Spleen (tissue), 11 donors: ENCODE results near the gene C1orf52. TPM values are rescaled to one million over a fixed set of nuclear protein-coding genes. Genes with fewer than 3 reads are reported as not detected.
A peak's percentile ranks its signal among the peaks of the same experiment; 100 is the strongest.

Experiments
- DNase-seq: peaks from one replicate; pipeline ENCODE4 v3.0.0-alpha.2; 2020
- H3K27ac ChIP-seq, 8 donors: fragments of 200-600 bp; sonication (generic) in 7 of 8; 1 replicate in 4 of 8; 2 replicates in 4 of 8; pipeline versions ENCODE4 v1.5.0 to v1.8.0; 2016 to 2021; ENCODE audit warnings: inconsistent platforms in 4 of 8, mild to moderate bottlenecking in 4 of 8, moderate library complexity in 1 of 8
- H3K27me3 ChIP-seq, 7 donors: fragments of 200-600 bp; sonication (generic) in 6 of 7; replicated peaks in 1 of 7; 1 replicate in 4 of 7; 2 replicates in 3 of 7; pipeline versions ENCODE4 v1.5.0 to v1.8.0; 2016 to 2021; ENCODE audit warnings: inconsistent platforms in 3 of 7, mild to moderate bottlenecking in 1 of 7
- H3K36me3 ChIP-seq, 6 donors: fragments of 200-600 bp; sonication (generic) in 5 of 6; 1 replicate in 4 of 6; 2 replicates in 2 of 6; pipeline versions ENCODE4 v1.5.0 to v1.8.0; 2016 to 2021; ENCODE audit warnings: inconsistent platforms in 2 of 6
- H3K4me1 ChIP-seq, 6 donors: fragments of 200-600 bp; sonication (generic) in 5 of 6; 1 replicate in 3 of 6; 2 replicates in 3 of 6; pipeline versions ENCODE4 v1.5.0 to v1.8.0; 2016 to 2021; ENCODE audit warnings: inconsistent platforms in 3 of 6
- H3K4me3 ChIP-seq, 8 donors: fragments of 200-600 bp; sonication (generic) in 7 of 8; 1 replicate in 4 of 8; 2 replicates in 4 of 8; pipeline versions ENCODE4 v1.5.0 to v1.8.0; 2016 to 2021; ENCODE audit warnings: inconsistent platforms in 4 of 8, mild to moderate bottlenecking in 4 of 8, moderate library complexity in 2 of 8
- H3K9me3 ChIP-seq, 8 donors: fragments of 200-600 bp; sonication (generic) in 7 of 8; 1 replicate in 4 of 8; 2 replicates in 4 of 8; pipeline versions ENCODE4 v1.5.0 to v1.8.0; 2016 to 2021; ENCODE audit warnings: inconsistent platforms in 4 of 8
- CTCF ChIP-seq, 11 experiments: fragments of 200-600 bp in 7 of 11; fragments of 450-650 bp in 4 of 11; sonication (generic) in 4 of 11; IDR thresholded peaks in 8 of 11; conservative IDR thresholded peaks in 3 of 11; 1 replicate in 7 of 11; 2 replicates in 4 of 11; pipeline versions ENCODE4 v1.4.0 to v1.8.0; 2016 to 2021; ENCODE audit warnings: antibody characterized with exemption in 11 of 11, inconsistent platforms in 4 of 11, mild to moderate bottlenecking in 1 of 11
- POLR2A ChIP-seq, 3 donors: fragments of 450-650 bp; IDR thresholded peaks; one replicate each; pipeline ENCODE4 v1.5.1; 2017; ENCODE audit warnings: antibody characterized with exemption in 3 of 3, mild to moderate bottlenecking in 1 of 3
- POLR2AphosphoS5 ChIP-seq, 3 donors: sonication (generic); formaldehyde crosslinking; IDR thresholded peaks; one replicate each; pipeline ENCODE4 v1.5.1; 2017; ENCODE audit warnings: antibody characterized with exemption in 3 of 3
- WGBS, 5 donors: extraction: QIAGEN DNeasy Blood & Tissue Kit in 3 of 5; methylation state at CpG; one replicate each; pipeline versions ENCODE4 v1.1.5 to v1.1.7; 2013 to 2018; 5-methylcytosine and 5-hydroxymethylcytosine counted together
- intact Hi-C: fragments of 100-400 bp; cut with DNase I; formaldehyde crosslinking; loops from one replicate; pipeline ENCODE4 v1.15.0; 2023; ENCODE audit warnings: low total_unique reads
- polyA plus RNA-seq, 3 donors: library from polyadenylated mRNA; stranded (reverse); fragments of 200-250 nt; gene quantifications; one replicate each; pipeline ENCODE4 v1.2.1, GENCODE V29; 2013
- small RNA-seq, 4 donors: library from RNA; depleted of rRNA; stranded (forward); fragments of <200 nt; gene quantifications; one replicate each; pipeline ENCODE3, GENCODE V24; 2016
- total RNA-seq, 7 donors: library from RNA; depleted of rRNA in 3 of 7; stranded (reverse); fragments of >200 nt in 3 of 7; fragmentation: NEBNext Ultra II Directional in 4 of 7; extraction: Animal tissue kit (Norgen Biotek cat#: 25700) in 4 of 7; gene quantifications; one replicate each; pipeline versions ENCODE4 v1.1.0 to v1.2.1, GENCODE V29; 2016 to 2021
- donor health status: healthy with polysubstance abuse.
- donor health status: DM: no; HTN: no; CAD: no; lungs with moderate emphysema.
- donor health status: DM: no; HTN: no; CAD: no.
- donor health status: Bipolar disorder and iron deficiency.
- donor health status: healthy.
- donor health status: DM: no; HTN: no; CAD: no.
- donor health status: DM: yes; HTN: yes; CAD: no.

The C1orf52 gene
- total and polyA plus RNA-seq, 10 donors: 16.2 to 29.7 (median 22.6) TPM

- Histone ChIP-seq H3K4me1 (peaks cover 3 to 46% (median 25%) of the 10 kb centered on the region in 6 donors), H3K4me3 (peak overlapping the region; percentile 50 to 91 (median 75)), H3K27ac (peak overlapping the region; percentile 77 to 94 (median 90)), H3K36me3 (no peaks in the 10 kb centered on the region), H3K9me3 (no peaks in the 10 kb centered on the region), H3K27me3 (peaks cover 0 to 83% (median 44%) of the 10 kb centered on the region in 7 donors)
- WGBS, 5 donors: 17 to 23% (median 18%) methylated on average over 14 of the region's 14 CpGs
- DNase-seq: no peak
- TF ChIP-seq POLR2AphosphoS5 (IDR thresholded peaks at IDR 0.05): no peak
- TF ChIP-seq CTCF (IDR thresholded peaks at IDR 0.05 in 8 of 11, conservative IDR thresholded peaks at IDR 0.05 in 3 of 11): no peak
- no peak for TF ChIP-seq POLR2A (IDR thresholded peaks at IDR 0.05)
- intact Hi-C loops: no loop called here
Observed at GRCh38 chr1:85202092-85202863, 57.2 kb downstream of the C1orf52 start.

GRCh38 chr1:85201340-85202091 is 57.9 kb downstream of the C1orf52 start:
- Histone ChIP-seq H3K9me3 (no peaks in the 10 kb centered on the region), H3K36me3 (no peaks in the 10 kb centered on the region), H3K4me3 (peak overlapping the region; percentile 50 to 91 (median 75)), H3K27me3 (peaks cover 0 to 75% (median 44%) of the 10 kb centered on the region in 7 donors), H3K27ac (peak overlapping the region; percentile 77 to 94 (median 90)), H3K4me1 (peaks cover 3 to 46% (median 25%) of the 10 kb centered on the region in 6 donors)
- TF ChIP-seq POLR2A (IDR thresholded peaks at IDR 0.05) (no peak), POLR2AphosphoS5 (IDR thresholded peaks at IDR 0.05) (peak in 1 of 3 donors; percentile 20), CTCF (IDR thresholded peaks at IDR 0.05 in 8 of 11, conservative IDR thresholded peaks at IDR 0.05 in 3 of 11) (peak in 1 of 11 experiments; percentile 3)
- DNase-seq: peak; percentile 91
- intact Hi-C loops: no loop called here
- 0 to 1% (median 1%) methylated on average over 16 to 81 of the region's 81 CpGs for WGBS, 5 donors

- TF ChIP-seq POLR2AphosphoS5 (IDR thresholded peaks at IDR 0.05) (peak; percentile 83 to 87 (median 86)), CTCF (IDR thresholded peaks at IDR 0.05 in 8 of 11, conservative IDR thresholded peaks at IDR 0.05 in 3 of 11) (no peak), POLR2A (IDR thresholded peaks at IDR 0.05) (peak in 1 of 3 donors; percentile 25)
- 0 to 1% (median 0%) methylated on average over 42 to 99 of the region's 99 CpGs for WGBS, 5 donors
- Histone ChIP-seq H3K27me3 (peaks cover 0 to 67% (median 44%) of the 10 kb centered on the region in 7 donors), H3K36me3 (no peaks in the 10 kb centered on the region), H3K4me1 (peaks cover 3 to 46% (median 25%) of the 10 kb centered on the region in 6 donors), H3K27ac (peak within 1 kb of the TSS; percentile 77 to 94 (median 90)), H3K9me3 (no peaks in the 10 kb centered on the region), H3K4me3 (peak within 1 kb of the TSS; percentile 50 to 91 (median 75))
- intact Hi-C loops: no loop called here
- peak; percentile 93 for DNase-seq
Observed at GRCh38 chr1:85200463-85201339, 58.8 kb downstream of the C1orf52 start, which contains the start of gene SYDE2. Gene SYDE2 (minus strand): TSS chr1:85201016. CDS start chr1:85200996, 20 bp downstream.

Small RNAs within 50 kb of the gene (small RNA-seq; reads per million reads assigned to genes)
- 0 reads per million in 4 donors for gene RF00019

Other genes starting within 250 kb of the C1orf52 start
- gene MCOLN3, start 211.2 kb downstream of the C1orf52 start, total RNA-seq: 1 to 10 TPM in 6 of 7 donors, under 1 TPM in 1; 0.72 to 8.7 (median 2.5) TPM
- gene MCOLN3, start 211.2 kb downstream of the C1orf52 start, polyA plus RNA-seq: 1 to 10 TPM in 2 of 3 donors, under 1 TPM in 1; 0.68 to 2.0 (median 1.4) TPM
- gene SYDE2, start 58.6 kb downstream of the C1orf52 start, total RNA-seq: 1 to 10 TPM; 1.7 to 3.6 (median 3.1) TPM
- gene SYDE2, start 58.6 kb downstream of the C1orf52 start, polyA plus RNA-seq: under 1 TPM; 0.09 to 0.35 (median 0.22) TPM
- gene BCL10, start 17.0 kb upstream of the C1orf52 start, total RNA-seq: 10 to 100 TPM; 27.4 to 45.1 (median 38.1) TPM
- 10 to 100 TPM; 10.5 to 14.4 (median 11.0) TPM for gene BCL10, start 17.0 kb upstream of the C1orf52 start, polyA plus RNA-seq
- 10 to 100 TPM in 6 of 7 donors, 1 to 10 TPM in 1; 8.2 to 19.8 (median 15.6) TPM for gene DDAH1, start 205.5 kb upstream of the C1orf52 start, total RNA-seq
- gene DDAH1, start 205.5 kb upstream of the C1orf52 start, polyA plus RNA-seq: 1 to 10 TPM; 1.8 to 3.9 (median 2.3) TPM